Trophoblast cell (in vitro differentiated cells and primary cell): ENCODE measurements around the gene NIN.

Experiments
- DNase-seq, 2 donors: peaks; one replicate each; pipeline ENCODE4 v3.0.0-alpha.2; 2016
- H2AFZ ChIP-seq: 2 replicates; pipeline ENCODE4 v1.6.1; 2013; ENCODE audit warnings: low read length, moderate library complexity, mild to moderate bottlenecking; ENCODE audit not compliant: insufficient read depth, poor library complexity
- H2AK5ac ChIP-seq: 2 replicates; pipeline ENCODE4 v1.6.1; 2013; ENCODE audit warnings: mild to moderate bottlenecking, low read length
- H2BK120ac ChIP-seq: 2 replicates; pipeline ENCODE4 v1.6.1; 2013; ENCODE audit warnings: low read length, mild to moderate bottlenecking, moderate library complexity; ENCODE audit not compliant: insufficient read depth, poor library complexity
- H2BK12ac ChIP-seq: 2 replicates; pipeline ENCODE4 v1.6.1; 2013; ENCODE audit warnings: mild to moderate bottlenecking, low read length, moderate library complexity
- H2BK5ac ChIP-seq: 2 replicates; pipeline ENCODE4 v1.6.1; 2013; ENCODE audit warnings: low read length, low read depth, moderate library complexity, mild to moderate bottlenecking; ENCODE audit not compliant: poor library complexity
- H3K14ac ChIP-seq: 2 replicates; pipeline ENCODE4 v1.6.1; 2013; ENCODE audit warnings: mild to moderate bottlenecking, low read length
- H3K18ac ChIP-seq: 2 replicates; pipeline ENCODE4 v1.6.1; 2013; ENCODE audit warnings: mild to moderate bottlenecking, low read length
- H3K23ac ChIP-seq: 2 replicates; pipeline ENCODE4 v1.6.1; 2013; ENCODE audit warnings: low read length
- H3K27ac ChIP-seq: 2 replicates; pipeline ENCODE4 v1.5.1; 2013; ENCODE audit warnings: low read depth, mild to moderate bottlenecking, inconsistent platforms, low read length, moderate library complexity
- H3K27me3 ChIP-seq: 2 replicates; pipeline ENCODE4 v1.6.1; 2013; ENCODE audit warnings: inconsistent platforms, mild to moderate bottlenecking, low read length, moderate library complexity; ENCODE audit not compliant: insufficient read depth
- H3K36me3 ChIP-seq, 2 experiments: 1 replicate in 1 of 2; 2 replicates in 1 of 2; pipeline ENCODE4 v1.6.1; 2013; ENCODE audit warnings: low read length in 2 of 2, mild to moderate bottlenecking in 2 of 2, moderate library complexity in 1 of 2; ENCODE audit not compliant: insufficient read depth in 2 of 2, control insufficient read depth in 1 of 2
- H3K4ac ChIP-seq: 2 replicates; pipeline ENCODE4 v1.6.1; 2013; ENCODE audit warnings: low read depth, mild to moderate bottlenecking, low read length, moderate library complexity
- H3K4me1 ChIP-seq, 2 experiments: 1 replicate in 1 of 2; 2 replicates in 1 of 2; pipeline ENCODE4 v1.6.1; 2013; ENCODE audit warnings: low read length in 2 of 2, mild to moderate bottlenecking in 2 of 2, moderate library complexity in 1 of 2; ENCODE audit not compliant: insufficient read depth in 2 of 2, control insufficient read depth in 1 of 2
- H3K4me2 ChIP-seq: 2 replicates; pipeline ENCODE4 v1.6.1; 2013; ENCODE audit warnings: inconsistent platforms, mild to moderate bottlenecking, low read length, moderate library complexity
- H3K4me3 ChIP-seq: 2 replicates; pipeline ENCODE4 v1.5.1; 2013; ENCODE audit warnings: mild to moderate bottlenecking, low read depth, low read length, inconsistent platforms
- H3K79me1 ChIP-seq: one replicate; pipeline ENCODE4 v1.6.1; 2013; ENCODE audit warnings: low read length
- H3K79me2 ChIP-seq: 2 replicates; pipeline ENCODE4 v1.6.1; 2013; ENCODE audit warnings: low read length, mild to moderate bottlenecking; ENCODE audit not compliant: control insufficient read depth, insufficient read depth, poor library complexity
- H3K9ac ChIP-seq: 2 replicates; pipeline ENCODE4 v1.6.1; 2013; ENCODE audit warnings: mild to moderate bottlenecking, low read length
- H3K9me3 ChIP-seq: 2 replicates; pipeline ENCODE4 v1.6.1; 2013; ENCODE audit warnings: low read depth, mild to moderate bottlenecking, control low read depth, inconsistent platforms, low read length; ENCODE audit not compliant: insufficient read depth
- H4K12ac ChIP-seq: 2 replicates; pipeline ENCODE4 v1.6.1; 2013; ENCODE audit warnings: low read depth, mild to moderate bottlenecking, low read length, moderate library complexity
- H4K8ac ChIP-seq: 2 replicates; pipeline ENCODE4 v1.6.1; 2013; ENCODE audit warnings: low read depth, mild to moderate bottlenecking, low read length, moderate library complexity
- H4K91ac ChIP-seq: one replicate; pipeline ENCODE4 v1.6.1; 2013; ENCODE audit warnings: low read depth, mild to moderate bottlenecking, low read length, moderate library complexity
- WGBS: extraction: QIAGEN DNeasy Blood & Tissue Kit; methylation state at CpG from one replicate; pipeline ENCODE4 v1.1.7; 2013; ENCODE audit warnings: missing lambda C conversion rate; ENCODE audit not compliant: insufficient read length, insufficient coverage; ENCODE audit errors: extremely low coverage; 5-methylcytosine and 5-hydroxymethylcytosine counted together

NIN gene

DNA sequence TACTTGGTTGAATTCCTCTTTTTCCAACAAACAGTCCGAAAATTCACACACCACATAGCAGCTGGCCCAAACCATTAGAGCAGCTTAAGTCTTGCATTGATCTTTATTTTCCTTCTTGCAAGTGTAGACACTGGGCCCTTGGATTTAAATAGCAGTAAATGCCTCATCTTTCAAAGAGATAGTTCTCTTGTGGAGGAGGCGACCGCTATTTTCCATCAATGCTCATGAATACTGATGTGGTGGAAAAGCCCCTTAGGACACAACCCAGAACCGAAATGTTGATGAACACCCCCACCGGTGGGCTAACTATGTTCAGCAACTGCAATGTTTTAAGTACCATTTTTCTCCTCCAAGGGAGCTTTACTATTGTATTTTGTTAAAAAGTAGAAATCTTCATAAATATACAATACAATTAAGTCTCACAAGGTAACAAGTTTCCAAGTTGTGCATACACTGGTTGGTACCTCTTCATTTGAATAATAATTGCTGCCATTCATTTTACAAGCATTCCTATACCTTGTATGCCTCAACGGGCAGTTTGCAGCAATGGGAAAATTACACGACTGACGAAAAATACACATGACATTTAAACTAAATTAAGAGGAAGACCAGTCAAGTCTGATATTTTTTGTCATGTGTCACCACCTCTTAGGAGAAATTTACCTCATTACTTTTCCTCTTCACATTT, 18.0 kb downstream of the NIN start:
- H3K79me2 ChIP-seq, result no peaks in the 10 kb centered on the region
- H3K4ac ChIP-seq, result no peak overlapping the region
- no peak overlapping the region for H3K18ac ChIP-seq
- no peak overlapping the region for H3K14ac ChIP-seq
- no peaks in the 10 kb centered on the region for H3K4me1 ChIP-seq
- no peak overlapping the region for H3K9ac ChIP-seq
- no peak overlapping the region for H2AFZ ChIP-seq
- no peak overlapping the region for H2BK5ac ChIP-seq
- no peak for DNase-seq
- H3K4me3 ChIP-seq, result no peak overlapping the region
- no peak overlapping the region for H3K27ac ChIP-seq
- H3K4me2 ChIP-seq, result no peak overlapping the region
- H2BK12ac ChIP-seq, result no peak overlapping the region
- no CpG with 5 or more reads among the region's 8 CpGs for WGBS
- no peak overlapping the region for H4K12ac ChIP-seq
- no peaks in the 10 kb centered on the region for H3K9me3 ChIP-seq
- H2BK120ac ChIP-seq, result no peak overlapping the region
- H3K23ac ChIP-seq, result no peak overlapping the region
- H3K27me3 ChIP-seq, result no peaks in the 10 kb centered on the region
- no peak overlapping the region for H4K91ac ChIP-seq
- H3K36me3 ChIP-seq, result no peaks in the 10 kb centered on the region
- no peak overlapping the region for H4K8ac ChIP-seq
- no peaks in the 10 kb centered on the region for H3K79me1 ChIP-seq
- H2AK5ac ChIP-seq, result no peak overlapping the region

DNA sequence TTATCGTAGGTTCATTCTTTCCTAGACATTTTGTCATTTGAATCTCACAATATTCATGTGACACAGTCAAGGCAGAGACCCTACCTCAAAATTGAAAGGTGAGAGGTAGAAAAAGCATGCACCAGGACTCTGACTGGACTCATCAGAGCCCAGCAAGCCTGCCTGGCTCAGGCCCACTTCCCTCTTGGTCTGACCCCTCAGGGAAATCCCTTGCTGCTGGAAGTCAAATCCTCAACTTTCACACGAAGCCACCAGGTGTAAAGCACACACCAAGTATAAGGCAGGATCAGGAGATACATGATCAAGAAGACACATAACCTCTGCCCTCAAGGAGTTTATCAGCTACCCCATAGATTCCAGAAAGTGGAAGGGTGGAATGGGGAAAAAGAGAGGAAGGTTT, 18.8 kb downstream of the NIN start:
- no peak overlapping the region for H2AFZ ChIP-seq
- no peak overlapping the region for H3K27ac ChIP-seq
- no peaks in the 10 kb centered on the region for H3K79me1 ChIP-seq
- H3K23ac ChIP-seq, result no peak overlapping the region
- H3K14ac ChIP-seq, result no peak overlapping the region
- no peak overlapping the region for H3K9ac ChIP-seq
- H3K79me2 ChIP-seq, result no peaks in the 10 kb centered on the region
- H2AK5ac ChIP-seq, result no peak overlapping the region
- no peak overlapping the region for H3K18ac ChIP-seq
- H2BK120ac ChIP-seq, result no peak overlapping the region
- H2BK12ac ChIP-seq, result no peak overlapping the region
- H3K4ac ChIP-seq, result no peak overlapping the region
- no peaks in the 10 kb centered on the region for H3K36me3 ChIP-seq
- H3K4me1 ChIP-seq, result no peaks in the 10 kb centered on the region
- no peak overlapping the region for H3K4me2 ChIP-seq
- no peak overlapping the region for H4K8ac ChIP-seq
- no CpG with 5 or more reads among the region's 2 CpGs for WGBS
- H2BK5ac ChIP-seq, result no peak overlapping the region
- no peak overlapping the region for H4K12ac ChIP-seq
- H3K27me3 ChIP-seq, result no peaks in the 10 kb centered on the region
- H3K9me3 ChIP-seq, result no peaks in the 10 kb centered on the region
- H3K4me3 ChIP-seq, result no peak overlapping the region
- H4K91ac ChIP-seq, result no peak overlapping the region
- peak in 1 of 2 donors; percentile 23 for DNase-seq

DNA sequence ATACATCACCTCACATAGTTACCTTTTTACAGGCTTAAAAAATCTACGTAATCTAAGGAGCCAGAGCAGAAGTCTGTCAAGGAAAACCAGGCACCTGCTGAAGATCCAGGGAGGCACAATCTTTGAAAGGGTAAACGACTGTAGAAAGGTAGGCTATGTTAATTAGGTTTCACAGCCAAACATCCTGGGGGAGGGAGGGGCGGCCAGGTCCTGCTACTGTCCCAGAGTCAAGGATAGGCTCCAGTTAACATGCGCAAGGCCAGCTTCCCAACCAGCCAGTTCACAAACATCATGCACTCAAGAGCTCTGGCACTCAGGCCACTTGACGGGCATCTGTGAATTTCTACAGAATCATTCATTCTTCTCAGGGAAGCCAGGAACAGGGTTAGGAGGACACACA, 22.9 kb downstream of the NIN start:
- Histone ChIP-seq H3K14ac (no peak overlapping the region), H2AK5ac (no peak overlapping the region), H2BK120ac (no peak overlapping the region), H3K36me3 (no peaks in the 10 kb centered on the region), H3K4me3 (no peak overlapping the region), H3K79me1 (no peaks in the 10 kb centered on the region), H3K4ac (no peak overlapping the region), H2AFZ (no peak overlapping the region), H3K27ac (no peak overlapping the region), H2BK12ac (no peak overlapping the region), H2BK5ac (no peak overlapping the region), H3K27me3 (no peaks in the 10 kb centered on the region), H4K91ac (no peak overlapping the region), H4K12ac (no peak overlapping the region), H3K23ac (no peak overlapping the region), H3K9ac (no peak overlapping the region), H3K18ac (no peak overlapping the region), H3K9me3 (no peaks in the 10 kb centered on the region), H3K4me1 (no peaks in the 10 kb centered on the region), H4K8ac (no peak overlapping the region), H3K79me2 (no peaks in the 10 kb centered on the region), H3K4me2 (no peak overlapping the region)
- no CpG with 5 or more reads among the region's 5 CpGs for WGBS
- DNase-seq, result no peak

DNA sequence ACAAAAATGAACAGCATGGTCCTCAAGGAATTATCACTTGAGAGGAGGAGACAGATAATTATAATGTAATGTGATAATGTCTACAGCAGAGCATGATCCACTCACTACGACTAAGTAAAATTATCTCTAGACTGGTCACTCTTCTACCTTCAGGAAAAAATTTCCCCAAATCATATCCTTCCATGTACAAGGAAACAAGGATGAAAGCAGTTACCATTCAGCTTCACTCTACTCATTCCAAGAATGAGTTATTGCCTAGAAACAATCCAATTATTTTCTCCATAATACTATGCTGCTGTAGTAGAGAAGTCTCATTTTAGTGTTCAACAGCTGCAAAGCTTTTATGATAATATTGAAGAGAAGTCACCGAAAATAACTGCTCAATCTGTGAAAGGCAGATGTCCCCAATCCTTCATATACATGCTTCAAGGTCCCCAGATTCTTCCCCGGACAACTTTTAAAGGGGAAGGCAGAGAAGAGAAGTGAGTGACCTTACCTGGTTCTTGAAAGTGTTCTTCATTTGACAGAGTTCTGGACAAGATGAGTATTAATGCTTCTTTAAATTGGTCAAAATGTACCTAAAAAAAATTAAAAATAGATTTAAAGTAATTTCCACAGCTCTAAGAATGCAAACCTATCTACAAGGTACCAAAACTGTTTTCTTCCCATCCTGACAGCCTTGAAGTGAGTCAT, 24.6 kb downstream of the NIN start:
- no peak overlapping the region for H2AFZ ChIP-seq
- no peaks in the 10 kb centered on the region for H3K79me1 ChIP-seq
- DNase-seq, result peak in 1 of 2 donors; percentile 61
- H3K36me3 ChIP-seq, result no peaks in the 10 kb centered on the region
- H2BK5ac ChIP-seq, result no peak overlapping the region
- H4K91ac ChIP-seq, result no peak overlapping the region
- no peaks in the 10 kb centered on the region for H3K9me3 ChIP-seq
- no peak overlapping the region for H2AK5ac ChIP-seq
- WGBS, result no CpG with 5 or more reads among the region's 3 CpGs
- H3K4me2 ChIP-seq, result no peak overlapping the region
- H2BK12ac ChIP-seq, result no peak overlapping the region
- no peak overlapping the region for H4K8ac ChIP-seq
- H3K18ac ChIP-seq, result no peak overlapping the region
- H3K23ac ChIP-seq, result no peak overlapping the region
- H3K9ac ChIP-seq, result no peak overlapping the region
- no peak overlapping the region for H4K12ac ChIP-seq
- no peak overlapping the region for H2BK120ac ChIP-seq
- H3K14ac ChIP-seq, result no peak overlapping the region
- H3K79me2 ChIP-seq, result no peaks in the 10 kb centered on the region
- H3K4me3 ChIP-seq, result no peak overlapping the region
- H3K4ac ChIP-seq, result no peak overlapping the region
- no peaks in the 10 kb centered on the region for H3K4me1 ChIP-seq
- H3K27me3 ChIP-seq, result no peaks in the 10 kb centered on the region
- H3K27ac ChIP-seq, result no peak overlapping the region
